ENCODE results near the gene TEAD4. TPM values are rescaled to one million over a fixed set of nuclear protein-coding genes. Genes with fewer than 3 reads are reported as not detected.

Gene TEAD4
- total RNA-seq, 1 experiment from 2014 or later: 127 TPM

GRCh38 chr12:3038926-3039510, 79.8 kb downstream of the TEAD4 start:
- Histone ChIP-seq H2BK20ac (ENCODE audit: low read depth, low read length, poor library complexity, severe bottlenecking) (no peak overlapping the region), H3K9me3 (ENCODE audit: control insufficient read depth, low read depth, low read length) (no peaks in the 10 kb centered on the region), H2AFZ (ENCODE audit: low read length) (no peak overlapping the region), H4K5ac (ENCODE audit: insufficient read length, low read depth, low read length) (no peak overlapping the region), H3K56ac (ENCODE audit: insufficient read length, low read depth, low read length) (no peak overlapping the region), H3K14ac (ENCODE audit: insufficient read depth, low read length) (no peak overlapping the region), H2AK5ac (ENCODE audit: insufficient read length, low read length) (no peak overlapping the region), H3K4me1 (ENCODE audit: insufficient read depth, low read length) (no peaks in the 10 kb centered on the region; the same call in 1 of the 2 replicates), H2BK15ac (ENCODE audit: low read depth, low read length) (no peak overlapping the region), H2BK120ac (ENCODE audit: low read depth, low read length, poor library complexity, severe bottlenecking) (no peak overlapping the region), H2BK12ac (ENCODE audit: insufficient read length, low read depth, low read length) (no peak overlapping the region), H2BK5ac (ENCODE audit: insufficient read length, low read length) (no peak overlapping the region), H3K4me2 (ENCODE audit: insufficient read depth, insufficient read length, low read length) (no peak overlapping the region), H4K91ac (ENCODE audit: insufficient read length, low read depth, low read length) (no peak overlapping the region), H3K18ac (ENCODE audit: insufficient read length, low read depth, low read length) (no peak overlapping the region), H3K4ac (ENCODE audit: low read depth, low read length) (no peak overlapping the region), H3T11ph (ENCODE audit: low read length) (no peak overlapping the region), H3K79me2 (ENCODE audit: insufficient read depth, low read length) (no peaks in the 10 kb centered on the region), H3K27ac (ENCODE audit: insufficient read length, low read depth, low read length) (no peak overlapping the region), H3K9ac (ENCODE audit: extremely low read depth, insufficient read length, low read length) (no peak overlapping the region), H3K23me2 (ENCODE audit: insufficient read length, low read depth, low read length, poor library complexity, severe bottlenecking) (no peaks in the 10 kb centered on the region), H3K27me3 (ENCODE audit: insufficient read depth, low read length) (no peaks in the 10 kb centered on the region), H3K79me1 (ENCODE audit: insufficient read depth, low read depth, low read length, poor library complexity, severe bottlenecking) (no peaks in the 10 kb centered on the region), H3K23ac (ENCODE audit: insufficient read length, low read depth, low read length) (no peak overlapping the region), H4K8ac (replicated peaks; ENCODE audit: insufficient read length, low read depth, low read length) (no peak overlapping the region), H4K20me1 (ENCODE audit: control insufficient read depth, insufficient read depth, insufficient read length) (no peaks in the 10 kb centered on the region)
- Mint-ChIP-seq H3K27me3 (ENCODE audit: low read depth) (peaks cover 1% of the 10 kb centered on the region), H3K9me3 (no peaks in the 10 kb centered on the region), H3K36me3 (ENCODE audit: insufficient read depth in 1 of 3, low read depth in 3 of 3) (peaks cover 21 to 83% (median 38%) of the 10 kb centered on the region in 3 experiments), H3K4me1 (peaks cover 10 to 15% of the 10 kb centered on the region in 2 experiments), H3K4me3 (no peak overlapping the region), H3K27ac (no peak overlapping the region; a peak in 2 of 7 replicates)
- no peak for TF ChIP-seq CTCF (conservative IDR thresholded peaks at IDR 0.05)
- no CpG with 5 or more reads among the region's 11 CpGs for WGBS (ENCODE audit: extremely low coverage, insufficient read length, low lambda C conversion rate)
- DNase-seq: no peak
